ENCODE measurements around the gene CRYZ.

The CRYZ gene

GRCh38 chr1:74737333-74737732 is 4.5 kb upstream of the CRYZ start:
- H3K27ac ChIP-seq = no peak overlapping the region
- TF ChIP-seq ZFX (IDR thresholded peaks at IDR 0.05) (no peak), CTCF (conservative IDR thresholded peaks at IDR 0.05) (no peak)

- H3K27ac ChIP-seq = peak overlapping the region; percentile 79
- TF ChIP-seq ZFX (IDR thresholded peaks at IDR 0.05) = no peak
- peak; percentile 88 for TF ChIP-seq CTCF (conservative IDR thresholded peaks at IDR 0.05)
These were observed 994 bp upstream of the CRYZ start for GRCh38 chr1:74733604-74734484.

GRCh38 chr1:74732071-74732946 is 541 bp downstream of the CRYZ start:
- H3K27ac ChIP-seq = peak overlapping the region; percentile 79

- H3K27ac ChIP-seq = no peak overlapping the region
- TF ChIP-seq ZFX (IDR thresholded peaks at IDR 0.05) (no peak), CTCF (conservative IDR thresholded peaks at IDR 0.05) (no peak)
These were observed 1.3 kb downstream of the CRYZ start for GRCh38 chr1:74731399-74732052.

- H3K27ac ChIP-seq = no peak overlapping the region
- TF ChIP-seq CTCF (conservative IDR thresholded peaks at IDR 0.05) (no peak), ZFX (IDR thresholded peaks at IDR 0.05) (no peak)
These were observed 2.9 kb downstream of the CRYZ start for GRCh38 chr1:74729741-74730478.

- no peak for TF ChIP-seq ZFX (IDR thresholded peaks at IDR 0.05)
- TF ChIP-seq CTCF (conservative IDR thresholded peaks at IDR 0.05) = no peak
- H3K27ac ChIP-seq = no peak overlapping the region
These were observed 4.1 kb downstream of the CRYZ start for GRCh38 chr1:74728736-74729135.

GRCh38 chr1:74726063-74726462 is 6.8 kb downstream of the CRYZ start:
- TF ChIP-seq ZFX (IDR thresholded peaks at IDR 0.05) = no peak
- no peak for TF ChIP-seq CTCF (conservative IDR thresholded peaks at IDR 0.05)
- no peak overlapping the region for H3K27ac ChIP-seq

Measured in C4-2B (cell line).